Ishikawa (cell line): Measurements from ENCODE around the gene CCDC27.

Experiments
- CREB1 ChIP-seq: IDR thresholded peaks from 2 replicates; pipeline ENCODE4 v1.6.1; 2012; ENCODE audit warnings: low read depth
- TAF1 ChIP-seq: IDR thresholded peaks from 2 replicates; pipeline ENCODE4 v1.6.1; 2012; ENCODE audit warnings: low read depth, mild to moderate bottlenecking

- TF ChIP-seq TAF1 (no peak), CREB1 (no peak)
These were observed 38.3 kb downstream of the CCDC27 start for GRCh38 chr1:3790500-3790923.
